Esophagus (tissue), 2 donors: Measurements from ENCODE around the gene RPH3AL. TPM values are rescaled to one million over a fixed set of nuclear protein-coding genes. Genes with fewer than 3 reads are reported as not detected.
"Not testable (repeated sequence)": the region's sequence is repeated elsewhere in the genome, so short reads cannot be mapped to it uniquely, and the experiment has no call there.

ENCODE experiments used
- H3K27ac ChIP-seq, 2 donors: one replicate each; pipeline ENCODE4 v1.5.1; 2013; ENCODE audit warnings: low read depth in 2 of 2, mild to moderate bottlenecking in 2 of 2, inconsistent platforms in 1 of 2, low read length in 1 of 2, moderate library complexity in 1 of 2
- H3K27me3 ChIP-seq, 2 donors: one replicate each; pipeline ENCODE4 v1.6.1; 2013; ENCODE audit warnings: low read length in 2 of 2, control low read depth in 1 of 2, mild to moderate bottlenecking in 1 of 2; ENCODE audit not compliant: insufficient read depth in 2 of 2, control insufficient read depth in 1 of 2
- H3K36me3 ChIP-seq, 2 donors: one replicate each; pipeline ENCODE4 v1.6.1; 2013; ENCODE audit warnings: low read length in 1 of 2; ENCODE audit not compliant: control insufficient read depth in 2 of 2, insufficient read depth in 2 of 2
- H3K4me1 ChIP-seq, 2 donors: one replicate each; pipeline ENCODE4 v1.6.1; 2013; ENCODE audit warnings: low read length in 1 of 2; ENCODE audit not compliant: control insufficient read depth in 2 of 2, insufficient read depth in 2 of 2
- H3K4me3 ChIP-seq, 2 donors: one replicate each; pipeline ENCODE4 v1.5.1; 2013; ENCODE audit warnings: low read length in 2 of 2, mild to moderate bottlenecking in 2 of 2, low read depth in 1 of 2, moderate library complexity in 1 of 2
- H3K9me3 ChIP-seq, 2 donors: one replicate each; pipeline ENCODE4 v1.6.1; 2013; ENCODE audit warnings: mild to moderate bottlenecking in 2 of 2, low read depth in 1 of 2, low read length in 1 of 2, moderate library complexity in 1 of 2; ENCODE audit not compliant: control insufficient read depth in 2 of 2, insufficient read depth in 1 of 2
- WGBS, 2 donors: extraction: QIAGEN DNeasy Blood & Tissue Kit; methylation state at CpG; one replicate each; pipeline ENCODE4 v1.1.7; 2013; 5-methylcytosine and 5-hydroxymethylcytosine counted together
- polyA plus RNA-seq, 2 donors: library from polyadenylated mRNA; stranded (reverse); fragments of 200-250 nt; gene quantifications; one replicate each; pipeline ENCODE4 v1.2.3, GENCODE V29; 2013
- donor health status: healthy with polysubstance abuse.
- donor health status: Bipolar disorder and iron deficiency.

RPH3AL gene
- polyA plus RNA-seq, 2 donors: 3.2 to 6.1 TPM

- 83 to 89% methylated on average over 24 of the region's 24 CpGs for WGBS, 2 donors
- Histone ChIP-seq H3K4me1 (peaks cover 3 to 4% of the 10 kb centered on the region in 2 donors), H3K36me3 (no peaks in the 10 kb centered on the region), H3K4me3 (no peak overlapping the region), H3K27ac (no peak overlapping the region), H3K27me3 (no peaks in the 10 kb centered on the region), H3K9me3 (no peaks in the 10 kb centered on the region)
These were observed 126.2 kb downstream of the RPH3AL start for GRCh38 chr17:226108-227077.

- Histone ChIP-seq H3K27ac (no peak overlapping the region), H3K9me3 (no peaks in the 10 kb centered on the region), H3K4me1 (peaks cover 3 to 4% of the 10 kb centered on the region in 2 donors), H3K27me3 (no peaks in the 10 kb centered on the region), H3K4me3 (no peak overlapping the region), H3K36me3 (no peaks in the 10 kb centered on the region)
- 87 to 89% methylated on average over 9 of the region's 9 CpGs for whole genome bisulfite sequencing, 2 donors
These were observed 127.1 kb downstream of the RPH3AL start for GRCh38 chr17:225551-225950.

- H3K27ac ChIP-seq, H3K27me3 ChIP-seq, H3K9me3 ChIP-seq, H3K4me1 ChIP-seq, H3K4me3 ChIP-seq, H3K36me3 ChIP-seq: not testable (repeated sequence)
- WGBS, 2 donors: 90 to 98% methylated on average over 2 of the region's 2 CpGs
These were observed 128.0 kb downstream of the RPH3AL start for GRCh38 chr17:224576-224975.

GRCh38 chr17:223723-224471 lies 128.7 kb downstream of the RPH3AL start:
- WGBS, 2 donors: 81 to 82% methylated on average over 12 of the region's 12 CpGs
- Histone ChIP-seq H3K4me1 (peaks cover 3 to 4% of the 10 kb centered on the region in 2 donors), H3K27me3 (no peaks in the 10 kb centered on the region), H3K9me3 (peaks cover 0 to 3% of the 10 kb centered on the region in 2 donors), H3K27ac (no peak overlapping the region), H3K36me3 (no peaks in the 10 kb centered on the region), H3K4me3 (no peak overlapping the region)

DNA sequence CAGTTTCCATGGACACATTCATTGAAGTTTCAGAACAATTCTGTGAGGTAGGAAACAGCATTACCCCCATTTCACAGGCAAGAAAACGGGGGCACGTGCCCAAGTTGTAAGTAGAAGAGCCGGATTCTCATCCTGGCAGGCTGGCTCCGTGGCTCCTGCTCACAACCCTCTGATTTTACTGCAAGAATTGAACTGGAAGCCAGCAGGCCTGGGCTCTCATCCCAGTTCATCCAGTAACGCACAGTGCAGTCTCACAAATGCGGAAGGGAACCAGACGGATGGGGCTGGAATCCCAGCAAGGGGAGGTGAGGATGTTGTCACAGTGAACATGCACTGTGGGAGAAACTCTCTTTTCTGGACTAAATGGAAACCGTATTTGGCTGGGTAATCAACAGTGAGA lies 130.4 kb downstream of the RPH3AL start:
- Histone ChIP-seq H3K4me1 (peaks cover 3 to 4% of the 10 kb centered on the region in 2 donors), H3K9me3 (peaks cover 0 to 3% of the 10 kb centered on the region in 2 donors), H3K36me3 (no peaks in the 10 kb centered on the region), H3K27ac (no peak overlapping the region), H3K4me3 (no peak overlapping the region), H3K27me3 (no peaks in the 10 kb centered on the region)
- WGBS, 2 donors: 85 to 87% methylated on average over 8 of the region's 8 CpGs

- Histone ChIP-seq H3K36me3 (no peaks in the 10 kb centered on the region), H3K4me3 (no peak overlapping the region), H3K27ac (no peak overlapping the region), H3K4me1 (peaks cover 2 to 3% of the 10 kb centered on the region in 2 donors), H3K27me3 (no peaks in the 10 kb centered on the region), H3K9me3 (peaks cover 0 to 3% of the 10 kb centered on the region in 2 donors)
- WGBS, 2 donors: 91 to 92% methylated on average over 10 of the region's 10 CpGs
These were observed 132.9 kb downstream of the RPH3AL start for GRCh38 chr17:219696-220095.

- WGBS, 2 donors: 74% methylated on average over 8 of the region's 8 CpGs
- Histone ChIP-seq H3K4me3 (no peak overlapping the region), H3K27ac (no peak overlapping the region), H3K36me3 (no peaks in the 10 kb centered on the region), H3K27me3 (no peaks in the 10 kb centered on the region), H3K9me3 (peaks cover 0 to 3% of the 10 kb centered on the region in 2 donors), H3K4me1 (peaks cover 2 to 3% of the 10 kb centered on the region in 2 donors)
These were observed 134.0 kb downstream of the RPH3AL start for GRCh38 chr17:218432-219110.

GRCh38 chr17:216625-217024 lies 136.0 kb downstream of the RPH3AL start:
- Histone ChIP-seq H3K4me1 (peaks cover 0 to 2% of the 10 kb centered on the region in 2 donors), H3K4me3 (no peak overlapping the region), H3K36me3 (peaks cover 0 to 7% of the 10 kb centered on the region in 2 donors), H3K9me3 (peaks cover 0 to 3% of the 10 kb centered on the region in 2 donors), H3K27ac (no peak overlapping the region), H3K27me3 (no peaks in the 10 kb centered on the region)
- 68 to 75% methylated on average over 2 of the region's 2 CpGs for WGBS, 2 donors
